Panc1 (cell line): Measurements from ENCODE around the gene C12orf76. TPM values are rescaled to one million over a fixed set of nuclear protein-coding genes. Genes with fewer than 3 reads are reported as not detected.

Experiments
- ATAC-seq: fragments of 200-7000 bp; cut with Tn5 transposase; 2 replicates; pipeline ENCODE4 v1.9.1; 2020; ENCODE audit warnings: mild to moderate bottlenecking, moderate library complexity
- BruUV-seq: library from RNA; stranded (reverse); fragments of 400-500 nt; replicated peaks from 2 replicates; lab custom pipeline; 2021; lab: Mats Ljungman, UMichigan
- CTCF ChIA-PET: fragments of 300-600 bp; sonication (Branson Sonifier 250); formaldehyde crosslinking; loops from one replicate; lab custom pipeline; 2022; ENCODE audit warnings: antibody characterized with exemption; lab: Charles Lee
- POLR2A ChIA-PET: fragments of 300-600 bp; sonication (Branson Sonifier 250); formaldehyde crosslinking; loops from one replicate; lab custom pipeline; 2022; ENCODE audit warnings: antibody characterized with exemption; lab: Charles Lee
- DNase-seq: peaks from one replicate; pipeline ENCODE4 v3.0.0-alpha.2; 2010; ENCODE audit warnings: low read depth, low spot score
- H3K27ac ChIP-seq: 2 replicates; pipeline ENCODE4 v1.5.1; 2011; ENCODE audit warnings: mild to moderate bottlenecking, low read length, inconsistent platforms
- H3K27me3 ChIP-seq: fragments of 200-500 bp; sonication (Bioruptor generic); 2 replicates; pipeline ENCODE4 v1.6.0; 2014; ENCODE audit warnings: low read length, inconsistent platforms; ENCODE audit not compliant: control insufficient read depth, insufficient read depth
- H3K36me3 ChIP-seq: fragments of 200-500 bp; sonication (Bioruptor generic); 2 replicates; pipeline ENCODE4 v1.5.1; 2014; ENCODE audit warnings: inconsistent platforms, mild to moderate bottlenecking, low read length, moderate library complexity; ENCODE audit not compliant: control insufficient read depth, insufficient read depth
- H3K4me1 ChIP-seq: 2 replicates; pipeline ENCODE4 v1.5.1; 2011; ENCODE audit warnings: inconsistent platforms, mild to moderate bottlenecking, low read length, moderate library complexity; ENCODE audit not compliant: control insufficient read depth, insufficient read depth
- H3K4me3 ChIP-seq, 2 experiments: 2 replicates each; pipeline ENCODE4 v1.5.1; 2011 to 2012; ENCODE audit warnings: low read depth in 2 of 2, low read length in 2 of 2, mild to moderate bottlenecking in 2 of 2, inconsistent platforms in 1 of 2, moderate library complexity in 1 of 2
- H3K9me3 ChIP-seq: fragments of 200-500 bp; sonication (Bioruptor generic); 2 replicates; pipeline ENCODE4 v1.5.1; 2014; ENCODE audit warnings: low read depth, mild to moderate bottlenecking, inconsistent platforms, low read length, moderate library complexity; ENCODE audit not compliant: control insufficient read depth, insufficient read depth
- POLR2AphosphoS5 ChIP-seq: IDR thresholded peaks from 2 replicates; pipeline ENCODE4 v1.6.1; 2012; ENCODE audit warnings: mild to moderate bottlenecking, low read depth, low read length, moderate library complexity
- SIN3A ChIP-seq: IDR thresholded peaks from 2 replicates; pipeline ENCODE4 v1.6.1; 2012; ENCODE audit warnings: low read depth, mild to moderate bottlenecking, low read length, moderate library complexity, borderline replicate concordance; ENCODE audit not compliant: insufficient read depth
- TCF7L2 ChIP-seq: IDR thresholded peaks from 2 replicates; pipeline ENCODE4 v1.6.1; 2011; ENCODE audit warnings: mild to moderate bottlenecking, low read depth, low read length, inconsistent platforms
- in situ Hi-C: cut with HindIII; loops from 2 replicates; pipeline ENCODE4 v1.10.0; 2016; ENCODE audit warnings: low sequenced_read_pairs, low pct_unique_long_range_greater_than_20kb
- intact Hi-C: fragments of 100-400 bp; cut with micrococcal nuclease; formaldehyde crosslinking; loops from one replicate; pipeline ENCODE4 v1.10.0; 2022; ENCODE audit not compliant: unreplicated experiment
- total RNA-seq: library from RNA; stranded (reverse); gene quantifications from one replicate; pipeline ENCODE4 v1.2.1, GENCODE V29; 2021; ENCODE audit not compliant: unreplicated experiment
- TF ChIP-seq, protein P1 (sequence below): fragments of 450-650 bp; IDR thresholded peaks from 2 replicates; pipeline ENCODE4 v1.5.1; 2017; ENCODE audit warnings: mild to moderate bottlenecking
- TF ChIP-seq, protein P2 (sequence below), 2 experiments: IDR thresholded peaks; 2 replicates each; pipeline ENCODE4 v1.6.1; 2011 to 2012; ENCODE audit warnings: low read depth in 2 of 2, control low read depth in 1 of 2, low read length in 1 of 2, mild to moderate bottlenecking in 1 of 2, moderate library complexity in 1 of 2; ENCODE audit not compliant: insufficient read depth in 1 of 2

C12orf76 gene
- total RNA-seq, 1 experiment from 2014 or later: 13.6 TPM

DNA sequence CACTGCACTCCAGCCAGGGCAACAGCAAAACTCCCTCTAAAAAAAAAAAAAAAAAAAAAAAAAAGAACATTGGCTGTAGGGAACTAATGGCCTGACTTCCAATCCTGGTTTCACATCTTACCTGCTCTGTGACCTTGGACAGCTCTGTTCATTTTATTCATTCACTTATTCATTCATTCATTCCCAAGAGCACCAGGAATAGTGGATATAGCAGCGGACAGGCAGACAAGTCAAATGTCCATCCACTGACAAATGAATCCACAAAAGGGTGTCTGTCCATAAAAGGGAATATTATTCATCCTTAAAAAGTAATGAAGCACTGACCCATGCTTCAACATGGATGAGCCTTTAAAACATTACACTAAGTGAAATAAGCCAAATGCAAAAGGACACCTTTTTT is 27.6 kb upstream of the C12orf76 start:
- Histone ChIP-seq H3K4me1 (no peaks in the 10 kb centered on the region), H3K36me3 (no peaks in the 10 kb centered on the region), H3K27me3 (no peaks in the 10 kb centered on the region), H3K9me3 (no peaks in the 10 kb centered on the region), H3K27ac (no peak overlapping the region), H3K4me3 (no peak overlapping the region)
- ATAC-seq (no peak), DNase-seq (no peak)
- BruUV-seq: no TSS peak
- CTCF ChIA-PET: no interaction called here
- TF ChIP-seq, protein P1, sequence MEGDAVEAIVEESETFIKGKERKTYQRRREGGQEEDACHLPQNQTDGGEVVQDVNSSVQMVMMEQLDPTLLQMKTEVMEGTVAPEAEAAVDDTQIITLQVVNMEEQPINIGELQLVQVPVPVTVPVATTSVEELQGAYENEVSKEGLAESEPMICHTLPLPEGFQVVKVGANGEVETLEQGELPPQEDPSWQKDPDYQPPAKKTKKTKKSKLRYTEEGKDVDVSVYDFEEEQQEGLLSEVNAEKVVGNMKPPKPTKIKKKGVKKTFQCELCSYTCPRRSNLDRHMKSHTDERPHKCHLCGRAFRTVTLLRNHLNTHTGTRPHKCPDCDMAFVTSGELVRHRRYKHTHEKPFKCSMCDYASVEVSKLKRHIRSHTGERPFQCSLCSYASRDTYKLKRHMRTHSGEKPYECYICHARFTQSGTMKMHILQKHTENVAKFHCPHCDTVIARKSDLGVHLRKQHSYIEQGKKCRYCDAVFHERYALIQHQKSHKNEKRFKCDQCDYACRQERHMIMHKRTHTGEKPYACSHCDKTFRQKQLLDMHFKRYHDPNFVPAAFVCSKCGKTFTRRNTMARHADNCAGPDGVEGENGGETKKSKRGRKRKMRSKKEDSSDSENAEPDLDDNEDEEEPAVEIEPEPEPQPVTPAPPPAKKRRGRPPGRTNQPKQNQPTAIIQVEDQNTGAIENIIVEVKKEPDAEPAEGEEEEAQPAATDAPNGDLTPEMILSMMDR: no peak
- TF ChIP-seq TCF7L2 (no peak), POLR2AphosphoS5 (no peak), SIN3A (no peak)
- TF ChIP-seq, protein P2, sequence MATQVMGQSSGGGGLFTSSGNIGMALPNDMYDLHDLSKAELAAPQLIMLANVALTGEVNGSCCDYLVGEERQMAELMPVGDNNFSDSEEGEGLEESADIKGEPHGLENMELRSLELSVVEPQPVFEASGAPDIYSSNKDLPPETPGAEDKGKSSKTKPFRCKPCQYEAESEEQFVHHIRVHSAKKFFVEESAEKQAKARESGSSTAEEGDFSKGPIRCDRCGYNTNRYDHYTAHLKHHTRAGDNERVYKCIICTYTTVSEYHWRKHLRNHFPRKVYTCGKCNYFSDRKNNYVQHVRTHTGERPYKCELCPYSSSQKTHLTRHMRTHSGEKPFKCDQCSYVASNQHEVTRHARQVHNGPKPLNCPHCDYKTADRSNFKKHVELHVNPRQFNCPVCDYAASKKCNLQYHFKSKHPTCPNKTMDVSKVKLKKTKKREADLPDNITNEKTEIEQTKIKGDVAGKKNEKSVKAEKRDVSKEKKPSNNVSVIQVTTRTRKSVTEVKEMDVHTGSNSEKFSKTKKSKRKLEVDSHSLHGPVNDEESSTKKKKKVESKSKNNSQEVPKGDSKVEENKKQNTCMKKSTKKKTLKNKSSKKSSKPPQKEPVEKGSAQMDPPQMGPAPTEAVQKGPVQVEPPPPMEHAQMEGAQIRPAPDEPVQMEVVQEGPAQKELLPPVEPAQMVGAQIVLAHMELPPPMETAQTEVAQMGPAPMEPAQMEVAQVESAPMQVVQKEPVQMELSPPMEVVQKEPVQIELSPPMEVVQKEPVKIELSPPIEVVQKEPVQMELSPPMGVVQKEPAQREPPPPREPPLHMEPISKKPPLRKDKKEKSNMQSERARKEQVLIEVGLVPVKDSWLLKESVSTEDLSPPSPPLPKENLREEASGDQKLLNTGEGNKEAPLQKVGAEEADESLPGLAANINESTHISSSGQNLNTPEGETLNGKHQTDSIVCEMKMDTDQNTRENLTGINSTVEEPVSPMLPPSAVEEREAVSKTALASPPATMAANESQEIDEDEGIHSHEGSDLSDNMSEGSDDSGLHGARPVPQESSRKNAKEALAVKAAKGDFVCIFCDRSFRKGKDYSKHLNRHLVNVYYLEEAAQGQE (IDR thresholded peaks at IDR 0.05; ENCODE audit: insufficient read depth in 1 of 2, low read depth in 2 of 2, low read length in 1 of 2): no peak
- POLR2A ChIA-PET: interaction anchor here (0.7 kb wide), 1 partner anchor 16 kb away, joined by 19 read pairs; no protein-coding TSS in a partner anchor
- intact Hi-C loops: no loop called here
- in situ Hi-C loops: no loop called here

- Histone ChIP-seq H3K4me1 (no peaks in the 10 kb centered on the region), H3K9me3 (no peaks in the 10 kb centered on the region), H3K4me3 (no peak overlapping the region), H3K36me3 (no peaks in the 10 kb centered on the region), H3K27ac (no peak overlapping the region), H3K27me3 (no peaks in the 10 kb centered on the region)
- in situ Hi-C loops (no loop called here), intact Hi-C loops (no loop called here)
- no peak for ATAC-seq
- ChIA-PET POLR2A (no interaction called here), CTCF (no interaction called here)
- BruUV-seq: no TSS peak
- TF ChIP-seq POLR2AphosphoS5 (no peak), TCF7L2 (no peak)
- TF ChIP-seq, protein P2 (IDR thresholded peaks at IDR 0.05; ENCODE audit: insufficient read depth in 1 of 2, low read depth in 2 of 2, low read length in 1 of 2): no peak
- no peak for DNase-seq
These were observed 25.8 kb upstream of the C12orf76 start for GRCh38 chr12:110074089-110074488.
